ENCODE results near the gene CCL18. TPM values are rescaled to one million over a fixed set of nuclear protein-coding genes. Genes with fewer than 3 reads are reported as not detected.
"Not testable (repeated sequence)": the region's sequence is repeated elsewhere in the genome, so short reads cannot be mapped to it uniquely, and the experiment has no call there.

Gene CCL18
- not detected for total RNA-seq
- polyA plus RNA-seq (2013, experiment 1 of 2): not detected
- not detected for polyA plus RNA-seq (2013, experiment 2 of 2)
- long read RNA-seq, experiment 1: 0 reads
- long read RNA-seq, experiment 2: 0 reads
- long read RNA-seq, experiment 3: 0 reads
- long read RNA-seq, experiment 4: 0 reads

GRCh38 chr17:36063786-36064541 lies at the start of gene CCL18:
Gene CCL18 (plus strand): TSS chr17:36064272. CDS start chr17:36064343, 71 bp downstream.
- WGBS, 2 experiments (ENCODE audit: insufficient coverage in 1 of 2, insufficient read length in 1 of 2): 82 to 100% methylated on average over 3 to 5 of the region's 5 CpGs

GRCh38 chr17:36014946-36015345 lies 49.1 kb upstream of the CCL18 start:
- Histone ChIP-seq H3K27ac (ENCODE audit: low read depth, low read length) (no peak overlapping the region), H3K9ac (ENCODE audit: extremely low read depth, low read length, poor library complexity, severe bottlenecking) (no peak overlapping the region), H3K4me1 (ENCODE audit: control insufficient read depth, insufficient read depth, low read length) (no peaks in the 10 kb centered on the region), H3K4me3 (ENCODE audit: low read length) (no peak overlapping the region), H3K36me3 (ENCODE audit: control insufficient read depth, insufficient read depth, low read length) (no peaks in the 10 kb centered on the region), H3K9me3 (ENCODE audit: control insufficient read depth, low read length) (peaks cover 6% of the 10 kb centered on the region), H3K27me3 (ENCODE audit: control insufficient read depth, insufficient read depth, low read length, poor library complexity, severe bottlenecking) (peaks cover 9% of the 10 kb centered on the region)
- Mint-ChIP-seq H3K4me3 (no peak overlapping the region), H3K36me3 (ENCODE audit: low read depth) (no peaks in the 10 kb centered on the region), H3K9me3 (peaks cover 38% of the 10 kb centered on the region), H3K27me3 (ENCODE audit: insufficient read depth) (peaks cover 23% of the 10 kb centered on the region), H3K27ac (no peak overlapping the region), H3K4me1 (no peaks in the 10 kb centered on the region)
- 89 to 95% methylated on average over 3 to 4 of the region's 5 CpGs for whole genome bisulfite sequencing, 2 experiments (ENCODE audit: insufficient coverage in 1 of 2, insufficient read length in 1 of 2)
- no peak for DNase-seq
- TF ChIP-seq CTCF (conservative IDR thresholded peaks at IDR 0.05): no peak

More at GRCh38 chr17:36063786-36064541, at the start of gene CCL18:
- H3K27ac Mint-ChIP-seq: no peak within 1 kb of the TSS
- no peak for TF ChIP-seq CTCF (conservative IDR thresholded peaks at IDR 0.05)
- Histone ChIP-seq H3K4me3 (ENCODE audit: low read length) (no peak within 1 kb of the TSS), H3K9ac (ENCODE audit: extremely low read depth, low read length, poor library complexity, severe bottlenecking) (no peak within 1 kb of the TSS), H3K27me3 (ENCODE audit: control insufficient read depth, insufficient read depth, low read length, poor library complexity, severe bottlenecking) (no peaks in the 10 kb centered on the region), H3K9me3 (ENCODE audit: control insufficient read depth, low read length) (no peaks in the 10 kb centered on the region), H3K36me3 (ENCODE audit: control insufficient read depth, insufficient read depth, low read length) (no peaks in the 10 kb centered on the region), H3K27ac (ENCODE audit: low read depth, low read length) (no peak within 1 kb of the TSS), H3K4me1 (ENCODE audit: control insufficient read depth, insufficient read depth, low read length) (no peaks in the 10 kb centered on the region)
- no peak for DNase-seq
- H3K27me3 Mint-ChIP-seq (ENCODE audit: insufficient read depth): peaks cover 5% of the 10 kb centered on the region
- no peaks in the 10 kb centered on the region for H3K36me3 Mint-ChIP-seq (ENCODE audit: low read depth)
- H3K4me1 Mint-ChIP-seq: no peaks in the 10 kb centered on the region
- H3K9me3 Mint-ChIP-seq: no peaks in the 10 kb centered on the region
- H3K4me3 Mint-ChIP-seq: no peak within 1 kb of the TSS

- DNase-seq; H3K4me3 ChIP-seq (ENCODE audit: low read length); H3K27ac ChIP-seq (ENCODE audit: low read depth, low read length); H3K36me3 ChIP-seq (ENCODE audit: control insufficient read depth, insufficient read depth, low read length); H3K9me3 ChIP-seq (ENCODE audit: control insufficient read depth, low read length); H3K36me3 Mint-ChIP-seq (ENCODE audit: low read depth); H3K4me1 Mint-ChIP-seq; H3K9ac ChIP-seq (ENCODE audit: extremely low read depth, low read length, poor library complexity, severe bottlenecking); H3K4me3 Mint-ChIP-seq; H3K27ac Mint-ChIP-seq; H3K4me1 ChIP-seq (ENCODE audit: control insufficient read depth, insufficient read depth, low read length): not testable (repeated sequence)
- 92 to 98% methylated on average over 4 of the region's 4 CpGs for WGBS, 2 experiments (ENCODE audit: insufficient coverage in 1 of 2, insufficient read length in 1 of 2)
- Mint-ChIP-seq H3K27me3 (ENCODE audit: insufficient read depth) (peaks cover 30% of the 10 kb centered on the region), H3K9me3 (peaks cover 28% of the 10 kb centered on the region)
- peaks cover 15% of the 10 kb centered on the region for H3K27me3 ChIP-seq (ENCODE audit: control insufficient read depth, insufficient read depth, low read length, poor library complexity, severe bottlenecking)
These were observed 48.2 kb upstream of the CCL18 start for GRCh38 chr17:36015895-36016294.

Measured in endodermal cell (in vitro differentiated cells).